WERI-Rb-1 (cell line): ENCODE results near the gene NR2C2AP.
A peak's percentile ranks its signal among the peaks of the same experiment; 100 is the strongest.

Source experiments
- DNase-seq: peaks from one replicate; pipeline ENCODE4 v3.0.0-alpha.2; 2020
- H3K27ac ChIP-seq: fragments of 250-450 bp; sonication (Bioruptor Pico); 2 replicates; pipeline ENCODE4 v1.5.1; 2020; ENCODE audit warnings: mild to moderate bottlenecking, moderate library complexity
- H3K27me3 ChIP-seq: fragments of 250-450 bp; sonication (Bioruptor Pico); 2 replicates; pipeline ENCODE4 v1.5.1; 2021; ENCODE audit warnings: mild to moderate bottlenecking, low read depth, moderate library complexity; ENCODE audit not compliant: insufficient read depth, severe bottlenecking
- H3K36me3 ChIP-seq: fragments of 250-450 bp; sonication (Bioruptor Pico); 2 replicates; pipeline ENCODE4 v1.5.1; 2020; ENCODE audit warnings: mild to moderate bottlenecking, moderate library complexity
- H3K4me3 ChIP-seq: 2 replicates; pipeline ENCODE4 v1.5.1; 2011; ENCODE audit warnings: low read depth, mild to moderate bottlenecking, control low read depth, low read length
- H3K9me3 ChIP-seq: fragments of 250-450 bp; sonication (Bioruptor Pico); 2 replicates; pipeline ENCODE4 v1.5.1; 2021; ENCODE audit warnings: mild to moderate bottlenecking, moderate library complexity; ENCODE audit not compliant: severe bottlenecking
- CTCF ChIP-seq: IDR thresholded peaks from 2 replicates; pipeline ENCODE4 v1.5.1; 2011; ENCODE audit warnings: low read depth, mild to moderate bottlenecking, control low read depth, inconsistent platforms, low read length

NR2C2AP gene

GRCh38 chr19:19213426-19214158, 10.4 kb upstream of the NR2C2AP start:
- Histone ChIP-seq H3K4me3 (no peak overlapping the region), H3K36me3 (no peaks in the 10 kb centered on the region), H3K27ac (no peak overlapping the region), H3K27me3 (no peaks in the 10 kb centered on the region), H3K9me3 (peaks cover 6% of the 10 kb centered on the region)
- no peak for TF ChIP-seq CTCF
- no peak for DNase-seq

GRCh38 chr19:19212916-19213315, 9.7 kb upstream of the NR2C2AP start:
- Histone ChIP-seq H3K27me3 (no peaks in the 10 kb centered on the region), H3K36me3 (no peaks in the 10 kb centered on the region), H3K4me3 (no peak overlapping the region), H3K27ac (no peak overlapping the region), H3K9me3 (peaks cover 6% of the 10 kb centered on the region)
- TF ChIP-seq CTCF: no peak
- no peak for DNase-seq

- no peak for TF ChIP-seq CTCF
- H3K27ac ChIP-seq: no peak within 1 kb of the TSS
- H3K27me3 ChIP-seq: no peaks in the 10 kb centered on the region
- peak within 1 kb of the TSS; percentile 41 for H3K4me3 ChIP-seq
- H3K9me3 ChIP-seq: no peaks in the 10 kb centered on the region
- no peaks in the 10 kb centered on the region for H3K36me3 ChIP-seq
- peak; percentile 48 for DNase-seq
Observed at GRCh38 chr19:19211499-19212420, 8.5 kb upstream of the NR2C2AP start, which contains the start of gene NCAN. Gene NCAN, plus strand, starts transcription at chr19:19211958. Its CDS starts 4,996 bp downstream, at chr19:19216954.

GRCh38 chr19:19209372-19209771, 6.2 kb upstream of the NR2C2AP start:
- TF ChIP-seq CTCF: no peak
- H3K27me3 ChIP-seq: no peaks in the 10 kb centered on the region
- no peaks in the 10 kb centered on the region for H3K36me3 ChIP-seq
- H3K9me3 ChIP-seq: no peaks in the 10 kb centered on the region
- no peak overlapping the region for H3K27ac ChIP-seq
- no peak for DNase-seq
- no peak overlapping the region for H3K4me3 ChIP-seq

- no peaks in the 10 kb centered on the region for H3K27me3 ChIP-seq
- DNase-seq: no peak
Observed at GRCh38 chr19:19207637-19208572, 4.7 kb upstream of the NR2C2AP start.

More at GRCh38 chr19:19207637-19208572, 4.7 kb upstream of the NR2C2AP start:
- no peak overlapping the region for H3K27ac ChIP-seq
- no peak for TF ChIP-seq CTCF
- H3K4me3 ChIP-seq: no peak overlapping the region
- peaks cover under 1% of the 10 kb centered on the region; the same call in 1 of the 2 replicates for H3K36me3 ChIP-seq
- no peaks in the 10 kb centered on the region for H3K9me3 ChIP-seq
